CD14-positive monocyte (primary cell): ENCODE results near the gene YBX2. TPM values are rescaled to one million over a fixed set of nuclear protein-coding genes. Genes with fewer than 3 reads are reported as not detected.

ENCODE experiments used
- DNase-seq, 3 donors: peaks; one replicate each; pipeline ENCODE4 v3.0.0-alpha.2; 2011 to 2022
- H2AFZ ChIP-seq: 2 replicates; pipeline ENCODE4 v1.6.0; 2012; ENCODE audit warnings: mild to moderate bottlenecking, low read depth, low read length, inconsistent platforms; ENCODE audit not compliant: insufficient read depth, poor library complexity, severe bottlenecking
- H3K27ac ChIP-seq, 2 donors: 1 replicate in 1 of 2; 2 replicates in 1 of 2; pipeline ENCODE4 v1.5.1; 2012 to 2013; ENCODE audit warnings: low read length in 2 of 2, control low read depth in 1 of 2, inconsistent platforms in 1 of 2, low read depth in 1 of 2, mild to moderate bottlenecking in 1 of 2
- H3K27me3 ChIP-seq, 2 donors: one replicate each; pipeline versions ENCODE4 v1.6.0 to v1.6.1; 2011 to 2013; ENCODE audit warnings: low read length in 2 of 2; ENCODE audit not compliant: control insufficient read depth in 2 of 2, insufficient read depth in 2 of 2
- H3K36me3 ChIP-seq, 2 donors: replicated peaks in 1 of 2; 1 replicate in 1 of 2; 2 replicates in 1 of 2; pipeline versions ENCODE4 v1.5.1 to v1.6.1; 2012 to 2013; ENCODE audit warnings: low read length in 2 of 2, control low read depth in 1 of 2, inconsistent platforms in 1 of 2, mild to moderate bottlenecking in 1 of 2; ENCODE audit not compliant: insufficient read depth in 2 of 2, control insufficient read depth in 1 of 2
- H3K4me1 ChIP-seq, 2 donors: 1 replicate in 1 of 2; 2 replicates in 1 of 2; pipeline versions ENCODE4 v1.5.1 to v1.6.1; 2012 to 2013; ENCODE audit warnings: low read length in 2 of 2, control low read depth in 1 of 2, inconsistent platforms in 1 of 2, mild to moderate bottlenecking in 1 of 2, moderate library complexity in 1 of 2; ENCODE audit not compliant: insufficient read depth in 2 of 2, control insufficient read depth in 1 of 2
- H3K4me2 ChIP-seq: replicated peaks from 2 replicates; pipeline ENCODE3; 2012; ENCODE audit warnings: low read length, moderate library complexity, mild to moderate bottlenecking; ENCODE audit not compliant: poor library complexity, severe bottlenecking; ENCODE audit errors: extremely low read depth
- H3K4me3 ChIP-seq, 3 experiments: fragments of 200-600 bp in 1 of 3; sonication (generic) in 1 of 3; replicated peaks in 1 of 3; 1 replicate in 2 of 3; 2 replicates in 1 of 3; pipeline ENCODE4 v1.5.1; 2011 to 2013; ENCODE audit warnings: low read length in 3 of 3, mild to moderate bottlenecking in 3 of 3, control low read depth in 2 of 3, low read depth in 2 of 3, inconsistent platforms in 1 of 3, moderate library complexity in 1 of 3
- H3K79me2 ChIP-seq: 2 replicates; pipeline ENCODE4 v1.6.0; 2012; ENCODE audit warnings: mild to moderate bottlenecking, control low read depth, inconsistent platforms, low read length, moderate library complexity; ENCODE audit not compliant: insufficient read depth
- H3K9ac ChIP-seq: 2 replicates; pipeline ENCODE4 v1.6.0; 2017; ENCODE audit warnings: low read length, mild to moderate bottlenecking; ENCODE audit not compliant: insufficient read depth, poor library complexity, severe bottlenecking
- H3K9me3 ChIP-seq, 2 donors: replicated peaks in 1 of 2; 1 replicate in 1 of 2; 2 replicates in 1 of 2; pipeline versions ENCODE4 v1.5.1 to v1.6.1; 2012 to 2013; ENCODE audit warnings: low read length in 2 of 2, control low read depth in 1 of 2; ENCODE audit not compliant: control insufficient read depth in 1 of 2, insufficient read depth in 1 of 2
- H4K20me1 ChIP-seq: 2 replicates; pipeline ENCODE4 v1.6.0; 2012; ENCODE audit warnings: mild to moderate bottlenecking, low read length, control low read depth, moderate library complexity; ENCODE audit not compliant: insufficient read depth
- H3K27ac Mint-ChIP-seq, 7 donors: one replicate each; pipeline ENCODE4 v1.8.0; 2020; ENCODE audit warnings: mild to moderate bottlenecking in 7 of 7, mixed read lengths in 7 of 7, moderate library complexity in 6 of 7, inconsistent platforms in 2 of 7
- H3K27me3 Mint-ChIP-seq, 3 donors: one replicate each; pipeline ENCODE4 v1.8.0; 2021 to 2022; ENCODE audit warnings: low read depth in 3 of 3, mild to moderate bottlenecking in 3 of 3, mixed read lengths in 3 of 3, moderate library complexity in 3 of 3, inconsistent platforms in 1 of 3
- H3K36me3 Mint-ChIP-seq, 2 donors: one replicate each; pipeline ENCODE4 v1.8.0; 2020; ENCODE audit warnings: mixed read lengths in 2 of 2, inconsistent platforms in 1 of 2, mild to moderate bottlenecking in 1 of 2
- H3K4me1 Mint-ChIP-seq: one replicate; pipeline ENCODE4 v1.8.0; 2020; ENCODE audit warnings: mild to moderate bottlenecking, mixed read lengths
- H3K4me3 Mint-ChIP-seq, 2 donors: one replicate each; pipeline ENCODE4 v1.8.0; 2020; ENCODE audit warnings: mild to moderate bottlenecking in 2 of 2, mixed read lengths in 2 of 2, moderate library complexity in 1 of 2
- H3K9me3 Mint-ChIP-seq, 7 donors: one replicate each; pipeline ENCODE4 v1.8.0; 2020 to 2022; ENCODE audit warnings: mixed read lengths in 7 of 7, mild to moderate bottlenecking in 6 of 7, moderate library complexity in 6 of 7, inconsistent platforms in 2 of 7
- CTCF ChIP-seq: fragments of 200-600 bp; IDR thresholded peaks from one replicate; pipeline ENCODE4 v1.8.0; 2022; ENCODE audit warnings: antibody characterized with exemption, mild to moderate bottlenecking
- WGBS: methylation state at CpG from one replicate; pipeline ENCODE4 v1.1.5; 2013; ENCODE audit warnings: missing lambda C conversion rate; ENCODE audit not compliant: insufficient coverage; 5-methylcytosine and 5-hydroxymethylcytosine counted together
- intact Hi-C, 2 donors: fragments of 100-400 bp; cut with micrococcal nuclease; formaldehyde crosslinking; loops; one replicate each; pipeline versions ENCODE4 v1.15.0 to v1.15.1; 2023
- polyA plus RNA-seq, 3 donors: library from polyadenylated mRNA; depleted of rRNA in 1 of 3; unstranded in 2 of 3; stranded (reverse) in 1 of 3; fragments of 300-500 nt in 2 of 3; fragments of >200 nt in 1 of 3; fragmentation: Illumina TruSeq in 2 of 3; gene quantifications; 1 replicate in 2 of 3; 2 replicates in 1 of 3; pipeline ENCODE4 v1.2.3, GENCODE V29; 2012 to 2021

YBX2 gene
- polyA plus RNA-seq, 3 donors: not detected

- peaks cover 28 to 62% of the 10 kb centered on the region in 2 donors for H3K27me3 ChIP-seq
- no peaks in the 10 kb centered on the region for H3K36me3 ChIP-seq
- H3K4me1 ChIP-seq: peaks cover 12 to 21% of the 10 kb centered on the region in 2 donors
- Mint-ChIP-seq H3K36me3 (peaks cover 0 to 4% of the 10 kb centered on the region in 2 donors), H3K4me1 (peaks cover 13% of the 10 kb centered on the region), H3K9me3 (peaks cover 0 to 18% (median 12%) of the 10 kb centered on the region in 7 donors), H3K27ac (no peak overlapping the region), H3K27me3 (peaks cover 72 to 89% (median 73%) of the 10 kb centered on the region in 3 donors), H3K4me3 (peak overlapping the region in 1 of 2 donors; percentile 59)
- H3K4me3 ChIP-seq: no peak overlapping the region
- H3K9ac ChIP-seq: no peak overlapping the region
- no peaks in the 10 kb centered on the region for H4K20me1 ChIP-seq
- no peak for TF ChIP-seq CTCF
- H3K9me3 ChIP-seq: peaks cover 0 to 13% of the 10 kb centered on the region in 2 donors
- DNase-seq: no peak
- H2AFZ ChIP-seq: no peak overlapping the region
- 89% methylated on average over 8 of the region's 11 CpGs for WGBS
- intact Hi-C loops: loop anchor here in 1 of 2 donors (5.0 kb wide), 1 partner anchor 248 kb away; the partner anchor contains the start of gene SLC16A11
- H3K79me2 ChIP-seq: no peaks in the 10 kb centered on the region
- no peak overlapping the region for H3K4me2 ChIP-seq
- H3K27ac ChIP-seq: no peak overlapping the region
Measured at GRCh38 chr17:7290685-7291084, 3.8 kb downstream of the YBX2 start.

DNA sequence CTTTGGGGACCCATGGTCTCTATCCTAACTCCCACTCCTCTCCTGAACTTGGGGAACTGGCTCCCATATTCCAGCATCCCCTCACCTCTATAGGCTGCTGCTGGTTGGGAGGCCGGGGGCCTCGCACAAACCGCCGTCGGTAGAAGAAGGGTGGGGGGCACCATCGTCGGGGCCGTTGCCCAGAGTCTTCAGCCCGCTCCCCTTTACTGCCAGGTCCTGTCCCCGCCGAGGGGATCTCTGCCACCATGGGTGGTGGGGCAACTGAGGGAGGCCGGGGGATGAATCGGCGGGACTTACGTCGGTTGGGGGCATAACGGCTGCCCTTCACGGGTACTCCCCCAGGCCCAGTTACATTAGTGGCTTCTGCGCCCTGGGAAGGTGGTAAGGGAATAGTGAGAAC is 4.3 kb downstream of the YBX2 start:
- no peak overlapping the region for H3K4me3 ChIP-seq
- 97% methylated on average over 5 of the region's 19 CpGs for WGBS
- no peaks in the 10 kb centered on the region for H4K20me1 ChIP-seq
- H3K4me3 Mint-ChIP-seq: no peak overlapping the region
- peaks cover 0 to 15% (median 10%) of the 10 kb centered on the region in 7 donors for H3K9me3 Mint-ChIP-seq
- H3K9me3 ChIP-seq: peaks cover 0 to 13% of the 10 kb centered on the region in 2 donors
- no peak for TF ChIP-seq CTCF
- intact Hi-C loops: loop anchor here in 1 of 2 donors (5.0 kb wide), 1 partner anchor 248 kb away; the partner anchor contains the start of gene SLC16A11
- H3K4me2 ChIP-seq: no peak overlapping the region
- peaks cover 23 to 57% of the 10 kb centered on the region in 2 donors for H3K27me3 ChIP-seq
- no peaks in the 10 kb centered on the region for H3K79me2 ChIP-seq
- peaks cover 68 to 87% (median 68%) of the 10 kb centered on the region in 3 donors for H3K27me3 Mint-ChIP-seq
- peaks cover 0 to 4% of the 10 kb centered on the region in 2 donors for H3K36me3 Mint-ChIP-seq
- no peak for DNase-seq
- H3K4me1 ChIP-seq: peaks cover 10 to 16% of the 10 kb centered on the region in 2 donors
- peak overlapping the region in 1 of 7 donors; percentile 23 for H3K27ac Mint-ChIP-seq
- H2AFZ ChIP-seq: no peak overlapping the region
- H3K9ac ChIP-seq: no peak overlapping the region
- H3K4me1 Mint-ChIP-seq: peaks cover 9% of the 10 kb centered on the region
- H3K36me3 ChIP-seq: no peaks in the 10 kb centered on the region
- no peak overlapping the region for H3K27ac ChIP-seq
